ENCODE data around the gene SCAF1. TPM values are rescaled to one million over a fixed set of nuclear protein-coding genes. Genes with fewer than 3 reads are reported as not detected.

SCAF1 gene
- total and polyA plus RNA-seq, 2 of the 13 experiments (the other 11 are each of a cell fraction or from before 2014, with no cell fraction given), result 3.3 to 6.1 TPM

DNA sequence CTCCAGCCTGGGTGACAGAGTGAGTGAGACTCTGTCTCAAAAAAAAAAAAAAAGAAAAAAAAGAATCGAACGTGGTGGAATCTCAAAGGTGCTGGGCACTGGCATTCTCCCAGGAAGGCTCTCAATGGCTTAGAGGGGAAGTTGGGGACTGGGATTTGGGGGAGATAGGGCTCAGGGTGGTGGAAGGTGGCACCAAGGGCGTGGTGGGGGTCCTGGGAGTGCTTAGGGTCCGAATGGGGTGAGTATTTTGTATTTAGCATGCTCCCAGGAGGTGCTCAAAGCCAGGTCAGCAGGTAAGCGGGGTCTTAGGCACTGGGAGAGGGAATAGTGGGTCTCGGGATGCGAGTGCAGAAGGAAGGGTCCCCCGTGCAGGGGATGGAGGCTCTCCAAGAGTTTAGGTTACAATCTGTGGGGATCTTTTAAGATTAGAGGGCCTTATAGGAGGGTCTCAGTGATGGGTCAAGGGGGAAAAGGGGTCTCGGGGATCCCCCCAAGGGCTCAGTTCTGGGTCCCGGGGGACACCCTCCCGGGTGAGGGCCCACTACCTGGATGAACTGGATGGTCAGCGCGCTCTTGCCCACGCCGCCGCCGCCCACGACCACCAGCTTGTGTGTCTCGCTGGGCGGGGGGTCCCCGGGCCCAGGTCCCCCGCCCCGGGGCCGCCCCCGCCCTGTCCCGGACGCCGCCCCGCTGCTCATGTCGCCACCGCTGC, 2.5 kb upstream of the SCAF1 start:
- no peaks in the 10 kb centered on the region for H4K20me1 ChIP-seq (ENCODE audit: insufficient read depth, low read length)
- intact Hi-C loops (cut with micrococcal nuclease; ENCODE audit: unreplicated experiment) (loop anchor here (1.0 to 5.0 kb wide), 3 partner anchors 25 to 49 kb away; partner anchors contain the start of genes BCL2L12, IRF3 and PRMT1), in situ Hi-C loops (cut with HindIII; ENCODE audit: extremely low pct_ligation_motif_present, low pct_unique_long_range_greater_than_20kb) (no loop called here)
- DNase-seq (ENCODE audit: low spot score) (no peak), ATAC-seq (no peak), FAIRE-seq (no peak)
- WGBS (ENCODE audit: low lambda C conversion rate), result 21% methylated on average over 9 of the region's 31 CpGs
- H3K36me3 ChIP-seq (replicated peaks in 1 of 2; ENCODE audit: control insufficient read depth in 1 of 2, insufficient read depth in 2 of 2, low read length in 2 of 2), result no peaks in the 10 kb centered on the region
- no peak overlapping the region for H2AFZ ChIP-seq (ENCODE audit: low read length)
- no TSS peak for BruUV-seq (replicated peaks)
- no peak overlapping the region for H3K27ac ChIP-seq (ENCODE audit: extremely low read length, insufficient read depth, low read length)
- POLR2A ChIA-PET, result interaction anchor here (0.6 to 4.6 kb wide), 25 partner anchors 9 to 879 kb away, joined by 3 to 92 read pairs (median 6); partner anchors contain the start of genes AKT1S1, ALDH16A1, BCL2L12 and FCGRT
- peak overlapping the region; percentile 85 for H3K4me2 ChIP-seq (ENCODE audit: low read depth, low read length)
- peaks cover 24% of the 10 kb centered on the region for H3K79me2 ChIP-seq (ENCODE audit: insufficient read depth, low read length)
- H3K4me1 ChIP-seq (ENCODE audit: insufficient read depth, low read length), result peaks cover 40% of the 10 kb centered on the region
- no peaks in the 10 kb centered on the region for H3K9me3 ChIP-seq (ENCODE audit: low read length)
- CTCF ChIA-PET (ENCODE audit: low intra/inter-chr PET ratio, low total read pairs), result no interaction called here
- H3K27me3 ChIP-seq (ENCODE audit: control insufficient read depth in 1 of 2, insufficient read depth in 2 of 2, low read length in 2 of 2), result no peaks in the 10 kb centered on the region; a peak in 1 of 5 replicates
- H3K9ac ChIP-seq (ENCODE audit: insufficient read depth, low read depth, low read length), result peak overlapping the region; percentile 60; the same call in 1 of the 2 replicates
- TF ChIP-seq, protein P1, sequence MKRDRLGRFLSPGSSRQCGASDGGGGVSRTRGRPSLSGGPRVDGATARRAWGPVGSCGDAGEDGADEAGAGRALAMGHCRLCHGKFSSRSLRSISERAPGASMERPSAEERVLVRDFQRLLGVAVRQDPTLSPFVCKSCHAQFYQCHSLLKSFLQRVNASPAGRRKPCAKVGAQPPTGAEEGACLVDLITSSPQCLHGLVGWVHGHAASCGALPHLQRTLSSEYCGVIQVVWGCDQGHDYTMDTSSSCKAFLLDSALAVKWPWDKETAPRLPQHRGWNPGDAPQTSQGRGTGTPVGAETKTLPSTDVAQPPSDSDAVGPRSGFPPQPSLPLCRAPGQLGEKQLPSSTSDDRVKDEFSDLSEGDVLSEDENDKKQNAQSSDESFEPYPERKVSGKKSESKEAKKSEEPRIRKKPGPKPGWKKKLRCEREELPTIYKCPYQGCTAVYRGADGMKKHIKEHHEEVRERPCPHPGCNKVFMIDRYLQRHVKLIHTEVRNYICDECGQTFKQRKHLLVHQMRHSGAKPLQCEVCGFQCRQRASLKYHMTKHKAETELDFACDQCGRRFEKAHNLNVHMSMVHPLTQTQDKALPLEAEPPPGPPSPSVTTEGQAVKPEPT (CRISPR knock-in tag; IDR thresholded peaks at IDR 0.05; ENCODE audit: low read depth), result no peak
- TF ChIP-seq ZNF615 (CRISPR knock-in tag; IDR thresholded peaks at IDR 0.05; ENCODE audit: borderline replicate concordance), result 0 out of 2 replicates have a peak, but pooled peaks have one; percentile 34
- TF ChIP-seq, protein P2, sequence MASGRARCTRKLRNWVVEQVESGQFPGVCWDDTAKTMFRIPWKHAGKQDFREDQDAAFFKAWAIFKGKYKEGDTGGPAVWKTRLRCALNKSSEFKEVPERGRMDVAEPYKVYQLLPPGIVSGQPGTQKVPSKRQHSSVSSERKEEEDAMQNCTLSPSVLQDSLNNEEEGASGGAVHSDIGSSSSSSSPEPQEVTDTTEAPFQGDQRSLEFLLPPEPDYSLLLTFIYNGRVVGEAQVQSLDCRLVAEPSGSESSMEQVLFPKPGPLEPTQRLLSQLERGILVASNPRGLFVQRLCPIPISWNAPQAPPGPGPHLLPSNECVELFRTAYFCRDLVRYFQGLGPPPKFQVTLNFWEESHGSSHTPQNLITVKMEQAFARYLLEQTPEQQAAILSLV (CRISPR knock-in tag; IDR thresholded peaks at IDR 0.05; ENCODE audit: borderline replicate concordance), result 0 out of 2 replicates have a peak, but pooled peaks have one; percentile 29
- H3K4me3 ChIP-seq (replicated peaks in 1 of 3; ENCODE audit: insufficient read depth in 1 of 3, low read depth in 2 of 3, low read length in 3 of 3), result peak overlapping the region; percentile 55 to 83 (median 66); a peak in 5 of 6 replicates

Measured in HepG2 (cell line).